Gastrocnemius medialis (tissue), 4 donors: ENCODE measurements around the gene DUT. TPM values are rescaled to one million over a fixed set of nuclear protein-coding genes. Genes with fewer than 3 reads are reported as not detected.

ENCODE experiments used
- ATAC-seq, 2 donors: fragments of 150-250 bp; one replicate each; pipeline ENCODE4 v1.9.1; 2016
- DNase-seq, 2 donors: peaks; one replicate each; pipeline ENCODE4 v3.0.0-alpha.2; 2019
- H3K27ac ChIP-seq, 4 donors: fragments of 200-600 bp; sonication (generic); 1 replicate in 1 of 4; 2 replicates in 3 of 4; pipeline ENCODE4 v1.5.1; 2016 to 2018; ENCODE audit warnings: mild to moderate bottlenecking in 2 of 4, moderate library complexity in 1 of 4
- H3K27me3 ChIP-seq, 3 donors: fragments of 200-600 bp; sonication (generic) in 2 of 3; 1 replicate in 1 of 3; 2 replicates in 2 of 3; pipeline versions ENCODE4 v1.5.1 to v1.6.0; 2016 to 2019; ENCODE audit warnings: mild to moderate bottlenecking in 1 of 3, moderate library complexity in 1 of 3
- H3K36me3 ChIP-seq, 2 donors: fragments of 200-600 bp; sonication (generic) in 1 of 2; one replicate each; pipeline ENCODE4 v1.5.1; 2017 to 2018
- H3K4me1 ChIP-seq, 2 donors: fragments of 200-600 bp; sonication (generic) in 1 of 2; one replicate each; pipeline ENCODE4 v1.5.1; 2016 to 2017; ENCODE audit warnings: mild to moderate bottlenecking in 2 of 2
- H3K4me3 ChIP-seq, 4 donors: fragments of 200-600 bp; sonication (generic) in 3 of 4; 1 replicate in 1 of 4; 2 replicates in 3 of 4; pipeline ENCODE4 v1.5.1; 2016 to 2019; ENCODE audit warnings: mild to moderate bottlenecking in 2 of 4
- H3K9me3 ChIP-seq, 3 donors: fragments of 200-600 bp; sonication (generic) in 2 of 3; 1 replicate in 1 of 3; 2 replicates in 2 of 3; pipeline ENCODE4 v1.5.1; 2016 to 2019
- CTCF ChIP-seq, 5 experiments: fragments of 450-650 bp in 3 of 5; fragments of 200-600 bp in 2 of 5; sonication (generic) in 2 of 5; IDR thresholded peaks in 4 of 5; conservative IDR thresholded peaks in 1 of 5; 1 replicate in 4 of 5; 2 replicates in 1 of 5; pipeline ENCODE4 v1.5.1; 2016 to 2019; ENCODE audit warnings: antibody characterized with exemption in 5 of 5, mild to moderate bottlenecking in 3 of 5, moderate library complexity in 3 of 5
- POLR2A ChIP-seq, 2 donors: fragments of 450-650 bp; IDR thresholded peaks; one replicate each; pipeline ENCODE4 v1.6.1; 2017; ENCODE audit warnings: antibody characterized with exemption in 2 of 2, mild to moderate bottlenecking in 2 of 2, moderate library complexity in 2 of 2
- in situ Hi-C, 4 donors: fragments of 200-750 bp; cut with MboI; loops; one replicate each; pipeline versions ENCODE4 v1.15.0 to v1.8.0; 2017; ENCODE audit warnings: low sequenced_read_pairs in 4 of 4
- intact Hi-C: fragments of 100-400 bp; cut with DNase I; formaldehyde crosslinking; loops from one replicate; pipeline ENCODE4 v1.15.1; 2023; ENCODE audit warnings: low total_unique reads
- total RNA-seq, 4 donors: library from RNA; depleted of rRNA; stranded (reverse); fragments of >200 nt; gene quantifications; one replicate each; pipeline versions ENCODE4 v1.1.0 to v1.2.3, GENCODE V29; 2016

Gene DUT
- total RNA-seq, 4 donors from 2014 or later, result 40.0 to 73.0 (median 45.0) TPM

GRCh38 chr15:48380198-48380597 is 49.0 kb downstream of the DUT start:
- Histone ChIP-seq H3K4me1 (no peaks in the 10 kb centered on the region), H3K36me3 (no peaks in the 10 kb centered on the region), H3K27ac (no peak overlapping the region), H3K27me3 (no peaks in the 10 kb centered on the region), H3K9me3 (no peaks in the 10 kb centered on the region), H3K4me3 (no peak overlapping the region)
- TF ChIP-seq CTCF (IDR thresholded peaks at IDR 0.05 in 4 of 5, conservative IDR thresholded peaks at IDR 0.05 in 1 of 5) (no peak), POLR2A (IDR thresholded peaks at IDR 0.05) (no peak)
- in situ Hi-C loops (no loop called here), intact Hi-C loops (no loop called here)
- DNase-seq (no peak), ATAC-seq (no peak)

GRCh38 chr15:48381861-48382260 is 50.6 kb downstream of the DUT start:
- no peak overlapping the region for H3K27ac ChIP-seq
- DNase-seq (no peak), ATAC-seq (no peak)
- H3K4me3 ChIP-seq, result no peak overlapping the region
- in situ Hi-C loops, result no loop called here
- TF ChIP-seq POLR2A (IDR thresholded peaks at IDR 0.05), result no peak
- TF ChIP-seq CTCF (IDR thresholded peaks at IDR 0.05 in 4 of 5, conservative IDR thresholded peaks at IDR 0.05 in 1 of 5), result no peak
- no peaks in the 10 kb centered on the region for H3K4me1 ChIP-seq
- intact Hi-C loops, result no loop called here
- H3K9me3 ChIP-seq, result no peaks in the 10 kb centered on the region
- no peaks in the 10 kb centered on the region for H3K27me3 ChIP-seq
- no peaks in the 10 kb centered on the region for H3K36me3 ChIP-seq

- DNase-seq (no peak), ATAC-seq (no peak)
- intact Hi-C loops, result no loop called here
- no peak overlapping the region for H3K27ac ChIP-seq
- H3K27me3 ChIP-seq, result no peaks in the 10 kb centered on the region
- H3K9me3 ChIP-seq, result no peaks in the 10 kb centered on the region
- in situ Hi-C loops, result no loop called here
- H3K36me3 ChIP-seq, result no peaks in the 10 kb centered on the region
- peaks cover 0 to under 1% of the 10 kb centered on the region in 2 donors for H3K4me1 ChIP-seq
- TF ChIP-seq CTCF (IDR thresholded peaks at IDR 0.05 in 4 of 5, conservative IDR thresholded peaks at IDR 0.05 in 1 of 5), result no peak
- H3K4me3 ChIP-seq, result no peak overlapping the region
Measured at GRCh38 chr15:48383031-48383430, 51.8 kb downstream of the DUT start.

GRCh38 chr15:48384616-48385015 is 53.4 kb downstream of the DUT start:
- no peak for DNase-seq
- in situ Hi-C loops (no loop called here), intact Hi-C loops (no loop called here)
- H3K4me3 ChIP-seq, result no peak overlapping the region
- H3K9me3 ChIP-seq, result no peaks in the 10 kb centered on the region
- no peak for ATAC-seq
- no peak overlapping the region for H3K27ac ChIP-seq
- H3K4me1 ChIP-seq, result peaks cover 7 to 8% of the 10 kb centered on the region in 2 donors
- no peaks in the 10 kb centered on the region for H3K27me3 ChIP-seq
- H3K36me3 ChIP-seq, result no peaks in the 10 kb centered on the region
- no peak for TF ChIP-seq POLR2A (IDR thresholded peaks at IDR 0.05)
- TF ChIP-seq CTCF (IDR thresholded peaks at IDR 0.05 in 4 of 5, conservative IDR thresholded peaks at IDR 0.05 in 1 of 5), result no peak
